B cell (primary cell): ENCODE results near the gene PPP2R5D. TPM values are rescaled to one million over a fixed set of nuclear protein-coding genes. Genes with fewer than 3 reads are reported as not detected.

Experiments used
- ATAC-seq: fragments of 200-7000 bp; cut with Tn5 transposase; one replicate; pipeline ENCODE4 v1.10.0; 2021; ENCODE audit warnings: low read depth, mild to moderate bottlenecking, moderate number of reproducible peaks, moderate library complexity
- CTCF ChIA-PET: fragments of 350-600 bp; sonication (Branson Sonifier 250); formaldehyde crosslinking; loops from one replicate; lab custom pipeline; 2021; ENCODE audit warnings: antibody characterized with exemption, inconsistent platforms; lab: Charles Lee
- POLR2A ChIA-PET: fragments of 350-600 bp; sonication (Branson Sonifier 250); formaldehyde crosslinking; loops from one replicate; lab custom pipeline; 2021; ENCODE audit warnings: antibody characterized with exemption; lab: Charles Lee
- DNase-seq: peaks from one replicate; pipeline ENCODE4 v3.0.0; 2013
- H2AFZ ChIP-seq: 2 replicates; pipeline ENCODE4 v1.6.1; 2012; ENCODE audit warnings: mild to moderate bottlenecking, low read depth, low read length; ENCODE audit not compliant: insufficient read depth, poor library complexity, severe bottlenecking
- H3K27ac ChIP-seq, 2 donors: 1 replicate in 1 of 2; 2 replicates in 1 of 2; pipeline ENCODE4 v1.5.1; 2012 to 2013; ENCODE audit warnings: low read length in 2 of 2, mild to moderate bottlenecking in 2 of 2, moderate library complexity in 1 of 2
- H3K27me3 ChIP-seq, 4 experiments: fragments of 200-600 bp in 1 of 4; sonication (generic) in 1 of 4; replicated peaks in 1 of 4; 1 replicate in 2 of 4; 2 replicates in 2 of 4; pipeline versions ENCODE4 v1.6.1 to v1.7.0; 2013 to 2016; ENCODE audit warnings: low read length in 3 of 4, mild to moderate bottlenecking in 2 of 4, mixed read lengths in 1 of 4, moderate library complexity in 1 of 4; ENCODE audit not compliant: insufficient read depth in 4 of 4, control insufficient read depth in 3 of 4; ENCODE audit errors: control extremely low read depth in 1 of 4
- H3K36me3 ChIP-seq, 2 experiments: replicated peaks in 1 of 2; 1 replicate in 1 of 2; 2 replicates in 1 of 2; pipeline versions ENCODE4 v1.6.1 to v1.7.1; 2013; ENCODE audit warnings: low read length in 1 of 2; ENCODE audit not compliant: insufficient read depth in 2 of 2, control insufficient read depth in 1 of 2; ENCODE audit errors: control extremely low read depth in 1 of 2, extremely low read depth in 1 of 2
- H3K4me1 ChIP-seq, 2 donors: fragments of 200-600 bp in 1 of 2; sonication (generic) in 1 of 2; 1 replicate in 1 of 2; 2 replicates in 1 of 2; pipeline versions ENCODE4 v1.5.1 to v1.6.1; 2013 to 2017; ENCODE audit warnings: low read length in 2 of 2; ENCODE audit not compliant: control insufficient read depth in 2 of 2, insufficient read depth in 2 of 2
- H3K4me2 ChIP-seq: replicated peaks from 2 replicates; pipeline ENCODE3; 2012; ENCODE audit warnings: mild to moderate bottlenecking, low read depth, low read length; ENCODE audit not compliant: poor library complexity, severe bottlenecking
- H3K4me3 ChIP-seq, 5 experiments: fragments of 200-600 bp in 1 of 5; sonication (generic) in 1 of 5; 1 replicate in 3 of 5; 2 replicates in 2 of 5; pipeline versions ENCODE4 v1.5.1 to v1.7.0; 2011 to 2016; ENCODE audit warnings: low read length in 4 of 5, mild to moderate bottlenecking in 4 of 5, low read depth in 2 of 5, control low read depth in 1 of 5, moderate library complexity in 1 of 5; ENCODE audit not compliant: insufficient read depth in 1 of 5; ENCODE audit errors: control extremely low read depth in 1 of 5, extremely low read depth in 1 of 5
- H3K79me2 ChIP-seq: fragments of 200-600 bp; sonication (generic); one replicate; pipeline ENCODE4 v1.6.0; 2016; ENCODE audit warnings: low read length; ENCODE audit not compliant: control insufficient read depth, insufficient read depth
- H3K9ac ChIP-seq: fragments of 200-600 bp; sonication (generic); 2 replicates; pipeline ENCODE4 v1.6.1; 2017; ENCODE audit warnings: mild to moderate bottlenecking, low read length, moderate library complexity
- H3K9me3 ChIP-seq, 3 donors: one replicate each; pipeline versions ENCODE4 v1.6.1 to v1.7.1; 2013; ENCODE audit warnings: low read length in 2 of 3; ENCODE audit not compliant: control insufficient read depth in 2 of 3, insufficient read depth in 1 of 3; ENCODE audit errors: control extremely low read depth in 1 of 3
- H4K20me1 ChIP-seq: 2 replicates; pipeline ENCODE4 v1.6.0; 2012; ENCODE audit warnings: mild to moderate bottlenecking, low read length; ENCODE audit not compliant: insufficient read depth, control insufficient read depth, poor library complexity, severe bottlenecking
- H3K27ac Mint-ChIP-seq: one replicate; pipeline ENCODE4 v1.8.0; 2021; ENCODE audit warnings: mixed read lengths
- H3K27me3 Mint-ChIP-seq: one replicate; pipeline ENCODE4 v1.8.0; 2021; ENCODE audit warnings: mixed read lengths
- H3K4me1 Mint-ChIP-seq: one replicate; pipeline ENCODE4 v1.8.0; 2021; ENCODE audit warnings: mixed read lengths
- H3K4me3 Mint-ChIP-seq: one replicate; pipeline ENCODE4 v1.8.0; 2021; ENCODE audit warnings: mixed read lengths
- H3K9me3 Mint-ChIP-seq: one replicate; pipeline ENCODE4 v1.8.0; 2022; ENCODE audit warnings: mixed read lengths; ENCODE audit not compliant: insufficient read depth
- CTCF ChIP-seq: fragments of 200-600 bp; IDR thresholded peaks from one replicate; pipeline ENCODE4 v1.8.0; 2022; ENCODE audit warnings: antibody characterized with exemption, mild to moderate bottlenecking
- EZH2 ChIP-seq: IDR thresholded peaks from 2 replicates; pipeline ENCODE4 v1.6.1; 2012; ENCODE audit warnings: borderline replicate concordance, low read depth, mild to moderate bottlenecking, moderate library complexity, low read length; ENCODE audit not compliant: insufficient read depth, poor library complexity, severe bottlenecking
- WGBS: methylation state at CpG from one replicate; pipeline ENCODE4 v1.1.5; 2013; ENCODE audit warnings: missing lambda C conversion rate; ENCODE audit not compliant: insufficient coverage; 5-methylcytosine and 5-hydroxymethylcytosine counted together
- intact Hi-C: fragments of 100-400 bp; cut with micrococcal nuclease; formaldehyde crosslinking; loops from one replicate; pipeline ENCODE4 v1.10.0; 2022
- polyA plus RNA-seq: library from polyadenylated mRNA; depleted of rRNA; stranded (reverse); fragments of >200 nt; gene quantifications from 2 replicates; pipeline ENCODE4 v1.2.3, GENCODE V29; 2012
- total RNA-seq, 2 donors: library from RNA; stranded (reverse); fragments of 120-200 nt in 1 of 2; gene quantifications; 1 replicate in 1 of 2; 2 replicates in 1 of 2; pipeline versions ENCODE4 v1.2.3 to v1.2.4, GENCODE V29; 2013 to 2022

The PPP2R5D gene
- total and polyA plus RNA-seq, 2 donors (not counting 1 experiment from before 2014, with no cell fraction given) = 23.2 to 23.6 TPM

GRCh38 chr6:42942444-42942843 lies 41.9 kb upstream of the PPP2R5D start:
- peaks cover 31% of the 10 kb centered on the region for H4K20me1 ChIP-seq
- Mint-ChIP-seq H3K4me3 (no peak overlapping the region), H3K27me3 (no peaks in the 10 kb centered on the region), H3K9me3 (no peaks in the 10 kb centered on the region), H3K27ac (no peak overlapping the region), H3K4me1 (peaks cover 9% of the 10 kb centered on the region)
- H3K4me3 ChIP-seq = no peak overlapping the region
- H3K27ac ChIP-seq = peak overlapping the region in 1 of 2 donors; percentile 48
- no peak overlapping the region for H3K4me2 ChIP-seq
- H3K9ac ChIP-seq = no peak overlapping the region
- no peaks in the 10 kb centered on the region for H3K4me1 ChIP-seq
- DNase-seq (no peak), ATAC-seq (no peak)
- intact Hi-C loops = no loop called here
- H3K9me3 ChIP-seq = no peaks in the 10 kb centered on the region
- H3K27me3 ChIP-seq = no peaks in the 10 kb centered on the region
- 100% methylated on average over 2 of the region's 7 CpGs for WGBS
- peaks cover 4 to 66% of the 10 kb centered on the region in 2 experiments for H3K36me3 ChIP-seq
- no peak overlapping the region for H2AFZ ChIP-seq
- TF ChIP-seq EZH2 = no peak
- no peak for TF ChIP-seq CTCF
- CTCF ChIA-PET = no interaction called here
- POLR2A ChIA-PET = interaction anchor here (0.5 kb wide), 1 partner anchor 8 kb away, joined by 3 read pairs; no protein-coding TSS in a partner anchor
- H3K79me2 ChIP-seq = peaks cover 19% of the 10 kb centered on the region

GRCh38 chr6:42947950-42948349 lies 36.4 kb upstream of the PPP2R5D start:
- Histone ChIP-seq H3K4me1 (no peaks in the 10 kb centered on the region), H4K20me1 (no peaks in the 10 kb centered on the region), H3K79me2 (no peaks in the 10 kb centered on the region), H3K27me3 (no peaks in the 10 kb centered on the region), H3K9ac (no peak overlapping the region), H3K4me3 (no peak overlapping the region), H3K9me3 (no peaks in the 10 kb centered on the region), H3K4me2 (no peak overlapping the region), H3K27ac (no peak overlapping the region), H2AFZ (no peak overlapping the region), H3K36me3 (peaks cover 4 to 38% of the 10 kb centered on the region in 2 experiments)
- ChIA-PET POLR2A (interaction anchor here (0.7 kb wide), 1 partner anchor 220 kb away, joined by 5 read pairs; no protein-coding TSS in a partner anchor), CTCF (no interaction called here)
- ATAC-seq (no peak), DNase-seq (no peak)
- Mint-ChIP-seq H3K4me1 (no peaks in the 10 kb centered on the region), H3K27me3 (no peaks in the 10 kb centered on the region), H3K27ac (no peak overlapping the region), H3K4me3 (no peak overlapping the region), H3K9me3 (no peaks in the 10 kb centered on the region)
- intact Hi-C loops = no loop called here
- TF ChIP-seq CTCF = no peak
- TF ChIP-seq EZH2 = no peak
